H9 (cell line): ENCODE measurements around the gene RMND5B. TPM values are rescaled to one million over a fixed set of nuclear protein-coding genes. Genes with fewer than 3 reads are reported as not detected.

Experiments used
- DNase-seq: peaks from one replicate; pipeline ENCODE4 v3.0.0-alpha.2; 2017
- H2AFZ ChIP-seq: one replicate; pipeline ENCODE4 v1.6.1; 2013; ENCODE audit warnings: mild to moderate bottlenecking, low read length, control low read depth, moderate library complexity
- H2AK5ac ChIP-seq: 2 replicates; pipeline ENCODE4 v1.6.1; 2013; ENCODE audit warnings: low read length, control low read depth, mixed read lengths; ENCODE audit not compliant: insufficient read length
- H2BK120ac ChIP-seq: one replicate; pipeline ENCODE4 v1.6.1; 2013; ENCODE audit warnings: low read depth, mild to moderate bottlenecking, low read length, control low read depth, inconsistent platforms; ENCODE audit not compliant: poor library complexity, severe bottlenecking
- H2BK12ac ChIP-seq: 2 replicates; pipeline ENCODE4 v1.6.1; 2013; ENCODE audit warnings: low read length, control low read depth, mixed read lengths, low read depth; ENCODE audit not compliant: insufficient read length
- H2BK15ac ChIP-seq: 2 replicates; pipeline ENCODE4 v1.6.1; 2013; ENCODE audit warnings: low read depth, low read length, control low read depth
- H2BK20ac ChIP-seq: one replicate; pipeline ENCODE4 v1.6.1; 2013; ENCODE audit warnings: low read depth, mild to moderate bottlenecking, low read length, control low read depth, inconsistent platforms; ENCODE audit not compliant: poor library complexity, severe bottlenecking
- H2BK5ac ChIP-seq: 2 replicates; pipeline ENCODE4 v1.6.1; 2013; ENCODE audit warnings: low read length, control low read depth, mixed read lengths; ENCODE audit not compliant: insufficient read length
- H3K14ac ChIP-seq: 2 replicates; pipeline ENCODE4 v1.6.1; 2013; ENCODE audit warnings: low read length, control low read depth; ENCODE audit not compliant: insufficient read depth
- H3K18ac ChIP-seq: 2 replicates; pipeline ENCODE4 v1.6.1; 2013; ENCODE audit warnings: low read depth, mild to moderate bottlenecking, mixed read lengths, low read length, control low read depth; ENCODE audit not compliant: insufficient read length
- H3K23ac ChIP-seq: 2 replicates; pipeline ENCODE4 v1.6.1; 2013; ENCODE audit warnings: low read length, control low read depth, mixed read lengths, low read depth; ENCODE audit not compliant: insufficient read length
- H3K23me2 ChIP-seq: 2 replicates; pipeline ENCODE4 v1.6.1; 2013; ENCODE audit warnings: low read depth, mild to moderate bottlenecking, mixed read lengths, low read length, control low read depth; ENCODE audit not compliant: insufficient read length, poor library complexity, severe bottlenecking
- H3K27ac ChIP-seq: 2 replicates; pipeline ENCODE4 v1.5.1; 2013; ENCODE audit warnings: low read length, control low read depth, mixed read lengths, low read depth; ENCODE audit not compliant: insufficient read length
- H3K27me3 ChIP-seq: 2 replicates; pipeline ENCODE4 v1.6.1; 2013; ENCODE audit warnings: low read length, control low read depth, inconsistent platforms; ENCODE audit not compliant: insufficient read depth
- H3K4ac ChIP-seq: 2 replicates; pipeline ENCODE4 v1.6.1; 2013; ENCODE audit warnings: low read depth, mild to moderate bottlenecking, control low read depth, inconsistent platforms, low read length, moderate library complexity
- H3K4me1 ChIP-seq: 2 replicates; pipeline ENCODE4 v1.6.1; 2013; ENCODE audit warnings: low read length, control low read depth, inconsistent platforms; ENCODE audit not compliant: insufficient read depth
- H3K4me2 ChIP-seq: 2 replicates; pipeline ENCODE4 v1.6.1; 2013; ENCODE audit warnings: low read length, control low read depth, mixed read lengths; ENCODE audit not compliant: insufficient read length, insufficient read depth
- H3K56ac ChIP-seq: 2 replicates; pipeline ENCODE4 v1.6.1; 2013; ENCODE audit warnings: low read depth, mild to moderate bottlenecking, mixed read lengths, low read length, control low read depth; ENCODE audit not compliant: insufficient read length
- H3K79me1 ChIP-seq: 2 replicates; pipeline ENCODE4 v1.6.1; 2013; ENCODE audit warnings: low read depth, mild to moderate bottlenecking, moderate library complexity, low read length, control low read depth, inconsistent platforms; ENCODE audit not compliant: insufficient read depth, poor library complexity, severe bottlenecking
- H3K79me2 ChIP-seq: 2 replicates; pipeline ENCODE4 v1.6.1; 2013; ENCODE audit warnings: low read length, control low read depth, inconsistent platforms; ENCODE audit not compliant: insufficient read depth
- H3K9ac ChIP-seq: 2 replicates; pipeline ENCODE4 v1.6.1; 2013; ENCODE audit warnings: low read length, control low read depth, mixed read lengths; ENCODE audit not compliant: insufficient read length; ENCODE audit errors: extremely low read depth
- H3K9me3 ChIP-seq: one replicate; pipeline ENCODE4 v1.6.1; 2013; ENCODE audit warnings: low read depth, low read length, inconsistent platforms; ENCODE audit not compliant: control insufficient read depth
- H3T11ph ChIP-seq: one replicate; pipeline ENCODE4 v1.6.1; 2013; ENCODE audit warnings: mild to moderate bottlenecking, low read length, control low read depth, inconsistent platforms
- H4K20me1 ChIP-seq: one replicate; pipeline ENCODE4 v1.6.1; 2013; ENCODE audit not compliant: control insufficient read depth, insufficient read length, insufficient read depth
- H4K5ac ChIP-seq: 2 replicates; pipeline ENCODE4 v1.6.1; 2013; ENCODE audit warnings: low read depth, mild to moderate bottlenecking, mixed read lengths, low read length, control low read depth; ENCODE audit not compliant: insufficient read length
- H4K8ac ChIP-seq: replicated peaks from 2 replicates; pipeline ENCODE4 v1.6.1; 2013; ENCODE audit warnings: low read length, control low read depth, mixed read lengths, low read depth; ENCODE audit not compliant: insufficient read length
- H4K91ac ChIP-seq: 2 replicates; pipeline ENCODE4 v1.6.1; 2013; ENCODE audit warnings: low read depth, mild to moderate bottlenecking, moderate library complexity, mixed read lengths, low read length, control low read depth; ENCODE audit not compliant: insufficient read length
- H3K27ac Mint-ChIP-seq, 3 experiments: 2 replicates in 2 of 3; 3 replicates in 1 of 3; pipeline ENCODE4 v1.8.0; 2020 to 2021; ENCODE audit warnings: mixed read lengths in 3 of 3, mild to moderate bottlenecking in 1 of 3, moderate library complexity in 1 of 3
- H3K27me3 Mint-ChIP-seq: 2 replicates; pipeline ENCODE4 v1.8.0; 2021; ENCODE audit warnings: low read depth, mild to moderate bottlenecking, moderate library complexity, mixed read lengths
- H3K36me3 Mint-ChIP-seq, 3 experiments: 2 replicates in 2 of 3; 3 replicates in 1 of 3; pipeline ENCODE4 v1.8.0; 2020 to 2021; ENCODE audit warnings: low read depth in 3 of 3, mixed read lengths in 3 of 3; ENCODE audit not compliant: insufficient read depth in 1 of 3
- H3K4me1 Mint-ChIP-seq, 2 experiments: 2 replicates each; pipeline ENCODE4 v1.8.0; 2020; ENCODE audit warnings: mixed read lengths in 2 of 2
- H3K4me3 Mint-ChIP-seq, 2 experiments: 2 replicates in 1 of 2; 3 replicates in 1 of 2; pipeline ENCODE4 v1.8.0; 2020 to 2021; ENCODE audit warnings: mild to moderate bottlenecking in 2 of 2, mixed read lengths in 2 of 2, moderate library complexity in 1 of 2
- H3K9me3 Mint-ChIP-seq, 2 experiments: 2 replicates in 1 of 2; 3 replicates in 1 of 2; pipeline ENCODE4 v1.8.0; 2020; ENCODE audit warnings: mild to moderate bottlenecking in 2 of 2, mixed read lengths in 2 of 2, moderate library complexity in 1 of 2
- WGBS: extraction: QIAGEN DNeasy Blood & Tissue Kit; methylation state at CpG from one replicate; pipeline ENCODE4 v1.1.7; 2013; ENCODE audit warnings: missing lambda C conversion rate, low lambda C conversion rate, mixed read lengths; ENCODE audit not compliant: insufficient read length; ENCODE audit errors: extremely low coverage; 5-methylcytosine and 5-hydroxymethylcytosine counted together
- total RNA-seq: library from RNA; stranded (reverse); gene quantifications from 2 replicates; pipeline ENCODE4 v1.2.1, GENCODE V29; 2021
- TF ChIP-seq, protein P1 (sequence below): fragments of 200-600 bp; sonication (generic); conservative IDR thresholded peaks from 3 replicates; pipeline ENCODE4 v1.8.0; 2021; ENCODE audit warnings: antibody characterized with exemption, mild to moderate bottlenecking

RMND5B gene
- total RNA-seq, 1 experiment from 2014 or later: 86.4 TPM

GRCh38 chr5:178116143-178116885 lies 14.5 kb upstream of the RMND5B start:
- Mint-ChIP-seq H3K36me3 (peaks cover 7 to 19% (median 12%) of the 10 kb centered on the region in 3 experiments), H3K9me3 (peaks cover 5 to 7% of the 10 kb centered on the region in 2 experiments; a peak in 4 of 5 replicates), H3K27me3 (peaks cover 3% of the 10 kb centered on the region; the same call in 1 of the 2 replicates), H3K4me1 (peaks cover 23 to 38% of the 10 kb centered on the region in 2 experiments), H3K27ac (peak overlapping the region; percentile 96 to 99 (median 98)), H3K4me3 (peak overlapping the region; percentile 98 to 100)
- Histone ChIP-seq H2AFZ (no peak overlapping the region), H3K56ac (no peak overlapping the region), H3T11ph (no peak overlapping the region), H4K91ac (no peak overlapping the region), H3K9me3 (no peaks in the 10 kb centered on the region), H3K79me2 (peaks cover 32% of the 10 kb centered on the region; the same call in 1 of the 2 replicates), H3K79me1 (no peaks in the 10 kb centered on the region), H3K9ac (peak overlapping the region; percentile 27), H3K23me2 (peaks cover 14% of the 10 kb centered on the region), H2BK120ac (no peak overlapping the region), H2BK12ac (no peak overlapping the region), H2BK5ac (no peak overlapping the region), H3K4me1 (peaks cover 8% of the 10 kb centered on the region; the same call in 1 of the 2 replicates), H4K5ac (no peak overlapping the region), H2AK5ac (no peak overlapping the region), H3K23ac (no peak overlapping the region), H3K14ac (peak overlapping the region; percentile 77), H3K4me2 (peak overlapping the region; percentile 84), H3K27me3 (no peaks in the 10 kb centered on the region), H3K27ac (no peak overlapping the region), H3K18ac (peak overlapping the region; percentile 73), H4K8ac (no peak overlapping the region), H2BK15ac (no peak overlapping the region), H4K20me1 (no peaks in the 10 kb centered on the region), H3K4ac (no peak overlapping the region), H2BK20ac (no peak overlapping the region)
- TF ChIP-seq, protein P1, sequence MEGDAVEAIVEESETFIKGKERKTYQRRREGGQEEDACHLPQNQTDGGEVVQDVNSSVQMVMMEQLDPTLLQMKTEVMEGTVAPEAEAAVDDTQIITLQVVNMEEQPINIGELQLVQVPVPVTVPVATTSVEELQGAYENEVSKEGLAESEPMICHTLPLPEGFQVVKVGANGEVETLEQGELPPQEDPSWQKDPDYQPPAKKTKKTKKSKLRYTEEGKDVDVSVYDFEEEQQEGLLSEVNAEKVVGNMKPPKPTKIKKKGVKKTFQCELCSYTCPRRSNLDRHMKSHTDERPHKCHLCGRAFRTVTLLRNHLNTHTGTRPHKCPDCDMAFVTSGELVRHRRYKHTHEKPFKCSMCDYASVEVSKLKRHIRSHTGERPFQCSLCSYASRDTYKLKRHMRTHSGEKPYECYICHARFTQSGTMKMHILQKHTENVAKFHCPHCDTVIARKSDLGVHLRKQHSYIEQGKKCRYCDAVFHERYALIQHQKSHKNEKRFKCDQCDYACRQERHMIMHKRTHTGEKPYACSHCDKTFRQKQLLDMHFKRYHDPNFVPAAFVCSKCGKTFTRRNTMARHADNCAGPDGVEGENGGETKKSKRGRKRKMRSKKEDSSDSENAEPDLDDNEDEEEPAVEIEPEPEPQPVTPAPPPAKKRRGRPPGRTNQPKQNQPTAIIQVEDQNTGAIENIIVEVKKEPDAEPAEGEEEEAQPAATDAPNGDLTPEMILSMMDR: no peak
- DNase-seq: peak; percentile 69
- WGBS: no CpG with 5 or more reads among the region's 22 CpGs
